Muscle of back (tissue), 11 donors: ENCODE data around the gene GAS6. TPM values are rescaled to one million over a fixed set of nuclear protein-coding genes. Genes with fewer than 3 reads are reported as not detected.

Experiments
- DNase-seq, 3 donors: peaks; one replicate each; pipeline versions ENCODE4 v3.0.0 to v3.0.0-alpha.2; 2013
- polyA plus RNA-seq, 10 donors: library from polyadenylated mRNA; unstranded; fragments of 120-200 nt; gene quantifications; one replicate each; pipeline ENCODE4 v1.2.1, GENCODE V29; 2013; ENCODE audit not compliant: insufficient read length in 10 of 10

The GAS6 gene
- polyA plus RNA-seq, 10 donors, result 25.0 to 73.1 (median 40.0) TPM

DNA sequence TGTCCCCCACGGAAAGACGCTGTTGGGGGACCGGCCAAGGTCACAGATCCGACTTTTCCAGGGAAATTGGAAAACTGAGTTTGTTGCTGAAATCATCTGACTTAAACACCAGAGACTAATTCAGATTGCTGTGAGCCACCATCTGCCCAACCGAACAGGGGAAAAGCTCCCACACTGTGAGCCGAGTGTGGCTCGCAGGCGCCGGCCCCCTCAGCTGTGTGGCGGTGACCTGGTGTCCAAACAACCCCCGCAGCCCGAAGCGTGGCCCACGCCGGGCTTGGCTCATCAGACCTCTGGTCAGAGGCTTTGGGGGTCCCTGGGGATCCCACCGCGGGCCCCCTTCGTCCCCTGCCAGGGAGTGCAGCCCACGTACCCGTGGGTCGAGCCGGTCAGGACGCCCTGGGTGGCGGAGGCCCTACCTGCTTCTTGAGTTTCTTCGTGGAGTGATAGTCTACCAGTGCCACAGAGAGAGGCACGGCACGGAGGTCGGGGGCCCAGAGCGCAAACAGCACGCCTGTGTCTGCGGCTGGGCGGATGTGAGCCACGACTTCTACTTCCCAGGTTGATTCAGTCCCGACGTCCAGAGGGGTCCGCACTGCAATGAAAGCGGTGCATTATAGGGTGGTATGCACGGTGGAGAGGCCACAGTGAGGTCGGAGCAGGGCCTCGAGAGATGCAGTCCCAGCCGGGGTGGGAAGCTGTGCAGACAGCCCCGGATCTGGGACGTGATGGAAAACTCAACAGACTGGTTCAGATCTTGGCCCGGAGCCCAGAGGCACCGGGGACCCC, 40.7 kb downstream of the GAS6 start:
- DNase-seq, result no peak

DNA sequence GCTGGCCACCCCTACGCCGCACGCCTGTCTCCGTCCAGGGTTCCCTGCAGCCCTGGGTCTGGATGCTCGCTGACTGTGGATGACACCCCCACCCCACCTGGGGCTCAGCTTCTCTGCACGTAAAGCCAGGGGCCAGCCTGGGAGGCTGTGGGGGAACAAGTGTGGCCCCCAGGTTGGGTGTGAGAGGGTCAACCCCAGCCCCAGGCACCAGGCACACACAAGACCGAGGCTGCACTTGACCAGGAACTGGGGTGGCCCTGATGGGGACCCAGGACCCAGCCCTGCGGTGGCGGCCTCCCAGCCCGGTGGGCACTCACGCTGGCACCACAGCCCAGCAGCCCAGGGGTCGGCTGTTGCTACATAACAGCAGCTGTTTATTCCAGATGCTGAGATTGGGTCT, 41.6 kb downstream of the GAS6 start:
- DNase-seq, result no peak

DNA sequence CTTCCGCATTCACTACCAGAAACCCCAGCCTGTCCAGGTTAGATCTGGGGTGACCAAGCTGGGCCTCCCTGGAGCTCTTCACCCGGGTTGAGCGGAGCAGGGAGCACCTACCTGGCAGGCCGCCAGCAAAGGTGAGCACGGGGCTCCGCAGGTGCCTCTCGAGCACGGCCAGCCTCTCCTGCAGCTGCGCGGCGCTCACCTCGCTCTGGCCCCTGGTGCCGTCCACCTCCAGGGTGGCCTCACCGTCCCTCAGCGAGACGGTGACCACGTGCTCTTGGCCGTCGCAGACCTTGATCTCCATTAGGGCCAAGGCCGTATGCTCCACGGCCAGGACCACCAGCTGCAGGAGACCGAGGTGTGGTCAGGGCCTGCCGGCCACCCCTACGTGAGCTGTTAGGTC, 42.0 kb downstream of the GAS6 start:
- DNase-seq, result no peak

DNA sequence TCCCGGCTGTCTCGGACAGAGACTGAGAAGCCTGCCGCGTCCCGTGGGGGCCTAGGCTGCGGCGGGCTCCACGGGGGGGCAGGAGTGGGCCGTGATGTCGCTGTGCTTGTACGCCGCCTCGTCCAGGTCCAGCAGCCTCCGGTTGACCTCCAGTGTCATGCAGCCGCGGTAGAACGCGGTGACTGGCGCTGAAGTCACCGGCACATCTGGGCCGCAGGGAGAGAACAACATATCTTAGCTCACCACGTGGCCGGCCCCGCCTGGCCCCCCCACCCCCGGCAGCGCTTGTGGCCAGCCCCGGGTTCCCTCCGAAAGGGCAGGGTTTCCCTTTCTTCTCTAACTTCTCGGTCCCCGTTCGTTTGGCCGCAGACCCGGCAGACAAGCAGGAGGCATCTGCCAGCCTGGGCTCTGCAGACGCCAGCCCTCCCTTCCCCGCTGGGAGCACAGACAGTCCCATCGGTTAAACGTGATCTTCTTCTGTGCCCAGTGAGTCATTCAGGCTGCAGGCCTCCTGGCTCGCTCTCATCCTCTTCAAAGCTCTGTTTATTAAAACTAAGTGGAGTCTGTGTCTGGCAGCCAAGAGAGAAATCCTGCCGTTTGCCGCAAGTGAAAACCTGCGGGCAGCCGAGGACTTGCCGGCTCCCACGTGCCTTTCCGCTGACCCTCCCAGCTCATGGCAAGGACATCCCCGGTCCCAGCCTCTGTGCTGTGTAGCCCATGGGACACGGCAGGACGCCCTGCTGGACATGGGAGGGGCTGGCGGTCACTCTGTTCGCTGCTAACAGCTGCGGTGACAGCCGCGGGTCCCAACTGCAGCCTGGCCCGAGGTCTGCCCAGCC, 42.8 kb downstream of the GAS6 start:
- peak; percentile 73 to 92 (median 88) for DNase-seq

DNA sequence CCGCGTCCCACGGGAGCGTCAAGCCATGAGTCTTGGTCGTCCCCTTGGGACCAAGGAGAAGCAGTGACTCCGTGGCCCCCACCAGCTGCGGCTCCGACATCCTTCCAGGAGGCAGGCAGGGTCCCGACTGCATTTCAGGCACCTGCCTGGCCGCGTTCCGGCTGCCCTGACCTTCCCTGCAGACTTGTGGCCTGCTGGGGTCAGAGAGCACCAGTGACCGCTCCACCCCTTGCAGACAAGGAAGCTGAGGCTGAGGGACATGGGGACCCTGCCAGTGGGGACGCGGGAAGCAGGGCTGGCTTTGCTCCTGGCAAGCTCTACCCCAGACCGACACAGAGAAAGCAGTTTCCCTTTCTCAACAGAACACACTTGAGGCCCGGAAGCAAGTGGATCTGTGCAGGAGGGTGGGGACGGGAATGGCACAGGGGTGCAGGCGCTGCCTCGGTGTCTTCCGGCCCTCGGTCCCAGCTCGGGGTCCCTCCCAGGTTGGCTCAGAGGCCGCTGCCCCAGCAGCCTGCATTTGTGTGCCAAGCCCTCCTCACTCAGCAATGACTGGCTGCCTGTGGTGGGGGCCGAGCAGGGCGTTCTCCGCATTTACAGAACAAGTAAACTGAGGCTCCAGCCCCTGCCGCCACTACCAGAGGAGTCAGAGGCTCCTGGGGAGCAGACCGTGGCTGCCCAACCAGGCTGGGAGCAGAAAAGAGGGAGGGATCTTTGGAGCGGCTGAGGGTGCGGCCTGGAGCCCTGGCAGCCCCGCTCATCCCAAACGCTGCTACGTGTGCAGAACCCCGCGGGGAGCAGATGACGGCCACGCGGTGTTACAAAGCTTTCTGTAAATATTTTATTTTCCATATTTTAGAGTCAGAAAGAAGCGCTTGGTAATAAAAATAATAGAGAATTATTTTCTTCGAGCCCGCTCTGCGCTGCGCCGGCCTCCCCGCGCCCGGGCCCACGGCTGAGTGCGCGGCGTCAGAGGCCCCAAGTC, 43.9 kb downstream of the GAS6 start:
- DNase-seq, result no peak

DNA sequence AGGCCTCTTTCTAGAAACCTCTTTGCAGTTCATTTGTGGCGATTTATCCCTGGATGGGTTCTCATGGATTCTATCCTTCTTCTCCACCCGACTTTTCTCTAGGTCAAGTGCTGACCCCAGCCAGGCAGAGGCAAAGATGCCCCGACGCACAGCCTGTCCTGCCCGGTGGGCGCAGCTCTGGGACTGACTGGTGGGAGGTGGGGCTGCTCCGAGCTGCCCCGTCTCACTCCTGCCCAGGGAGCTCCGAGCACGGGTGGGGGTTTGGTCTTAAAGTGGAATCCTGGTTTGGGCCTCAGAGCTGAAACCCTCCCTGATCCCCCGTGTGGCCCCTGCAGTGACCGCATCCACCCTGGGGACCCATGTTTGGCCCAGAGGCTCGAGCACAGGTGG, 44.5 kb downstream of the GAS6 start:
- DNase-seq, result no peak

DNA sequence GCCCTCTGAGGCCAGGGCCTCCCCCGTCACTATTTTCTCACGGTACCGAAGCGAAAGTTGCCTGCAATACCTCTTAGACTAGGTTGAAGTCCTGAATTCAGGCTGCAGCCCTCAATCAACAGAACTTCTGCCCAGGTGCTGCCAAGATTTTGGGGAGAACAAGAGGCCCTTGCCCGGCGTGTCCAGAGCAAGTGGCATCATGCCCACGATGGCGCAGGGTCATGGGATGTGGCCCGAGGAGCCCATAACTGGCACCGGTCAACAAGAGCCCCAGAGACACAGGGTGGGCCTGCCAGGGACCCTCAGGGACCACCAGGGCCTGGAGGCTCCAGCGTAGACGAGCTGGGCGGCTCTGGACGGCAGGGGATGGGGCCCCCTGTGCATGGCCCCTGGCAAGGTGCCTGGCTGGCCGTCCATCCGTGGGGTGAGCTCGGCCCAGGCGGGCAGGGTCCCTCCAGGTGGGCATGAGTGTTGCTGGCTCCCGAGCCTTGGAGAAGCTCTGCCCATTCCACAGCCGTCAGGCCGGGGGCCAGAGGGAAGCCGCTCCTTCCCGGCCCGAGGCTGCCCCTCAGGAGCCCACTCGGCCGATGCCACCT, 45.1 kb downstream of the GAS6 start:
- DNase-seq, result no peak

DNA sequence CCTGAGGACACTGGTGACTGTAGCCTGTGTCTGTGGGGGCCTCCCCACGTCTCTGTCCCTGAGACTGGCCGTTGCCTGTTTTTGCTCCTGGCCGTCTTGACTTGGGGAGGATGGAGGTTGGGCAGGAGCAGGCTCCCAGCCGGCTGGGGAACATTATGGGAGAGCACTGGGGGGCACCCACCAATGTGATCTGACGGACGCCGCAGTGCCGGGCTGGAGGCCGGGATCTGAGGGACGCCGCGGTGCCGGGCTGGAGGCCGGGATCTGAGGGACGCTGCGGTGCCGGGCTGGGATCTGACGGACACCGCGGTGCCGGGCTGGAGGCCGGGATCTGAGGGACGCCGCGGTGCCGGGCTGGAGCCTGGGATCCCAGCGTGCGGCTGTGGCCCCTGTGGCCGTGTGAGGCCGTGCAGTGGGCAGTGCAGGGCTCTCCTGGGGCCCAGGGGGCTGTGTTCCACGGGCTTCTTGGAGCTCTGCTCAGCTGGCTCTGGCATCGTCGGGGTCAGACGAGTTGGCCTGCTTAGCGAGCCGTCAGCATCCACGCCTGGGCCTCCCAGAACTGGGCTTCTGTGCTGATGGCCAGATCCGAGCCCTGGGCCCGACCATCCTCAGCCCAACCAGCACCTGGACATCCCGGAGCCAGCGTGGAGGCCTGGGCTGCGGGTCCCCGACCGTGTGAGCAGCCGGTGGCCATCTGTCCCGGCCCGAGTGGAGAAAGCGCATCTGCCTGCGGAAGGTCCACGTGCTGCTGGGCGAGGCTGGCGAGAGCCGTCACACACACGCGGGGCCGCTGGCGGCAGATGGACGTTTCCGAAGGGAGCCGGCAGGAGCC, 45.8 kb downstream of the GAS6 start:
- no peak for DNase-seq

DNA sequence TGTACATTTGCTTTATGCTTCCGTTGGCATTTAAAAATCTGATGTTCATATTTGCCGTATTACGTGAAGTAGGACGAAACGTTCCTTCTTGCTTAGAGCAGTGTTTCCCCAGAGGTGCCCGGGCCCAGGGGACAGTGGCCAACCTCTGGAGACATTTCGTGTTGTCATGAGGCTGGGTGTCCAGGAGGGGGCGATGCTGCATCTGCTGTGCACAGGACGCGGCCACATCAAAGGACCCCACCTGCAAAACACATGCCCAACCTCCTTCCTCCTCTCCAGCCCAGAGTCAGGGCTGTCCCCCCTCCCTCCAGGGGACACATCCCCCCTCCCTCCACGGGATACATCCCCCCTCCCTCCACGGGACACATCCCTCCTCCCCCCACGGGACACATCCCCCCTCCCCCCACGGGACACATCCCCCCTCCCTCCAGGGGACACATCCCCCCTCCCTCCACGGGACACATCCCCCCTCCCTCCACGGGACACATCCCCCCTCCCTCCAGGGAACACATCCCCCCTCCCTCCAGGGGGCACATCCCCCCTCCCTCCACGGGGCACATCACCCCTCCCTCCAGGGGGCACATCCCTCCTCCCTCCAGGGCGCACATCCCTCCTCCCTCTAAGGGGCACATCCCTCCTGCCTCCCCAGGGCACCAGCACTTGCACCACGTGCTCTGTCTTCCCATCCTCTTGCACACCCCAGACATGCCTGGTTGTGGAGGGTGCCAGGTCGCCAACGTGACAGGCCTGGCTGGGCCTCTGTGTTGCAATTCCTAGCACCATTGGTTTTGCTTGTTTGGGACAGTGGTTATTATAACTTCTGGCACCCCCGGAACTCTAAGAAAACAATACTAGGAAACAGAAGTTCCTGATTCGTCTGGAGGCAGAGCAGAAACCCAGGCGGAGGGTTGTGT, 46.7 kb downstream of the GAS6 start:
- DNase-seq, result peak; percentile 57 to 75 (median 73)

DNA sequence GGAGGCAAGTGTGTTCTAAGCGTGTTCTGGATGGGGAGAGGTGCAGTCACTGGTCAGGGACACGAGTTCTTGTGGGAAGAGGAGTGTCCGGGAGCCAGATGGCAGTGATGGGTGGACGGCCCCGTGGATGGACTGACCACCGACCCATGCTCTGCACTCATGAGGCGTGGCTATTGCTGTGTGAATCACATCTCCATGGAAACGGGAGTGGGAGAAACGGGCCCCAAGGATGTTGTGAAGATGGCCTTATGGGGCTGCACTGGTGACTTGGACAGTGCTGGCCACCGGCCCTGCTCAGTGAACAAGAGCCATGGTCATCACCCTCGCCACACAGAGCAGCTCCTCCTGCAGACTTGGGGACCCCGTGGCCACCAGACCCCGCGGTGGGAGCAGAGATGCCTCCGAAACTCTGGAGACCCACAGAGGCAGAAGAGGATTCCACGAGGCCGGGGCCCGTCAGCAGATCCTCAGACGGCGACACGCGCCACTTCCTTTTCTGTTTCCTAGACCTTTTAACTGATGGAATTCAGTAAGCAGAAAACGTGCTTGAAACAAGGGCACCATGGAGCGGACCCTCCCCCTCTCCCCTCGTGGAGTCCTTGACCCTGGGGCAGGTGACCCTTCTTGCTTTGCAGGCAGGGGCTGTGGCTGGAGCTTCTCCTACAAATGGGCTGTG, 47.5 kb downstream of the GAS6 start:
- DNase-seq, result no peak

DNA sequence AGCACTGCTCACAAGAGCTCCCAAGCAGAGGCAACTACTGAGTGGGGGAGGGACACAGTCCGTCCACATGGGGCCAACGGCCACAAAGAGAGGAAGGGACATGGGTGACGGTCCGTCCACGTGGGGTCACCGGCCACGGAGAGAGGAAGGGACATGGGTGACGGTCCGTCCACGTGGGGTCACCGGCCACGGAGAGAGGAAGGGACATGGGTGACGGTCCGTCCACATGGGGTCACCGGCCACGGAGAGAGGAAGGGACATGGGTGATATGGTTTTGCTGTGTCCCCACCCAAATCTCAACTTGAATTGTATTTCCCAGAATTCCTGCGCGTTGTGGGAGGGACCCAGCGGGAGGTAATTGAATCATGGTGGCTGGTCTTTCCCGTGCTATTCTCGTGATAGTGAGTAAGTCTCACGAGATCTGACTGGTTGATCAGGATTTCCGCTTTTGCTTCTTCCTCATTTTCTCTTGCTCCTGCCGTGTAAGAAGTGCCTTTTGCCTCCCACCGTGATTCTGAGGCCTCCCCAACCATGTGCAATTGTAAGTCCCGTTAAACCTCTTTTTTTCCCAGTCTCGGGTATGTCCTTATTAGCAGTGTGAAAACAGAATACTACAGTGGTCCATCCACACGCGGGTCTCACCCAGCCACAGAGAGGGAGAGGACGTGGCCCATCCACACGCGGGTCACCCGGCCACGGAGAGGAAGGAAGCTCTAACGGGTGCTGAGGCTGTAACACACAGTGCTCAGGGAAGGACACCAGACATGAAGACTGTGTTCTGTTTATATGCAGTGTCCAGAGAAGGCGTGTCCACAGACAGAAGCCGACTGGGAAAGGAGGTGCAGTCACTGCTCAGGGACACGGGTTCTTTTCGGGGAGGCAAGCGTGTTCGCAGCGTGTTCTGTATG, 48.5 kb downstream of the GAS6 start:
- DNase-seq, result no peak

DNA sequence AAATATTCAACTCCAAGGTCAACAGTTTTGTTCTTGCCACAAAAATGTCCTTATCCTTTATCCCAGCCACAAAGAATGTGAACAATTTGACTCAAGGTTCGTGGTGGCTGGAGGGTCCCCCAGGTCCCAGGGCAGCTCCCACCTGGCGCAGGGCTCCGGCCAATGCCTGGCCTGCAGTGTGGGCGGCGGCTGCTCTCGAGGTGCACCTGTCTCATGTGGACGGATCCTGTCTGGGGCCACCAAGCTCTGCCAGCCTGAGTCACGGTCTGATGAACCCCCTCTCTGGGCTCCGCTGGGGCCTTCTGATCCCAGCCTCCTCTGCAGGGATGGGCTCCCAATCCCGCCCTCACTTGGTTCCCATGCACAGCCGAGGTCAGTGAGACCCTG, 49.4 kb downstream of the GAS6 start:
- DNase-seq, result no peak

DNA sequence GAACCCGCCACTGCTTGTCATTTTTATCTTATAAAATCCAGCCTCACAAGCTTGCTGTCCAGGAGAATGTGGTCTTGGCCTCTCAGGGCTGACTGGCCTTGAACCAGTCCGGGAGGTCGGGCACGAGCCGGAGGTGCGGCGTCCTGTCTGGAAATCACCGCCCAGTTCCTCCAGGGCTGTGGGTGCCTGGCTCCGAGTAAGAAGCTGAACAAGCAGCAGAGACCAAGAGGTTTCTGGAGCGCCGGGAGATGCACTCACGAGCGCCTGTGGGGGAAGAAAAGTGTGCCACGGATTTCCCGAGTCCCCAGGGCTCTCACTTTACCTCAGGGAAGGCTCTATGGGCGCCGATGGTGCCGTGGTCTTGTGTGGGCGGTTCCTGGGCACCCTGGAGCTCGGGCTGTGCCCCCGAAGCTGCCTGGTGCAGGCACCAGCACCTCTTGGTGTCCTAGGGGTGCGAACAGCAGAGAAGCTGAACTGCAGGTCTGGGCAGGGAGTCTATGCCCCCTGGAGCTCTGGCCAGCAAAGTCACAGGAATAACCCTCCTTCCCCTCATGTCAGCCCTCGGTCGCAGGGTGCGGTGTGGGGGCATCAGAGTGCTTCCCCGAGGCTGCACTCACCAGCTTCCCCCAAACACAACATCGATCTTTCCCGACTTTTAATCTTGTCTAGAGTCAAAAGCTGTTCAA, 50.0 kb downstream of the GAS6 start:
- DNase-seq, result no peak

DNA sequence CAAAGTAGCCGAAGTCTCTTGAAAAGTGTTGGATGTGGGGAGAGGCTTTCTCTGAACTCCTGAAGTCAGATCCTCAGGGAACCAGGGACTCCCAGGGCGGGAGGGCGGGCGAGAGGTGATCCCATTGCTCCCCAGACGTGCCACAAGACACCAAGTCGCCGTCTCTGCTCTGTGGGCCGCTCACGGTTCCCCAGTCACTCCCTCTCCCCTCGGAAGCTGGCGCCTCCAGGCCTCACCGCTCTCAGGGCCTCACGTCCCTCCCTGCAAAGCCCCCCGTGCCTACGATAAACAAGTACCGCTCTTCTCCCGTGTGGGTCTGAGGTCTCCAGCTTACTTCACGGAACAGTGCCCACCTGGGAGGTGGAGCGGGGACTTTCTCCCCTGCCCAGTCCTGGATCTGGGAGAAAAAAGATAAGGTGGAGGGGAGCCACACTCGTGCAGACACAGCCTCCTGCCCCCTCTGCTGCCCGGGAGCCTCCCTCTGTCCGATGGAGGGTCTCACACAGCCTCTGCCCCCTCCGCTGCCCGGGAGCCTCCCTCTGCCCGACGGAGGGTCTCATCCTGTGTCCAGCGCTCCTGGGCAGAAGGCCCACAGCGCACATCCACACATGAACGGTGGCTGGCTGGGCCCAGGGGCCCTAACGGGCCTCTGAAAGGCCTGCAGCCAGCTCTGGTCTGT, 50.7 kb downstream of the GAS6 start:
- no peak for DNase-seq

DNA sequence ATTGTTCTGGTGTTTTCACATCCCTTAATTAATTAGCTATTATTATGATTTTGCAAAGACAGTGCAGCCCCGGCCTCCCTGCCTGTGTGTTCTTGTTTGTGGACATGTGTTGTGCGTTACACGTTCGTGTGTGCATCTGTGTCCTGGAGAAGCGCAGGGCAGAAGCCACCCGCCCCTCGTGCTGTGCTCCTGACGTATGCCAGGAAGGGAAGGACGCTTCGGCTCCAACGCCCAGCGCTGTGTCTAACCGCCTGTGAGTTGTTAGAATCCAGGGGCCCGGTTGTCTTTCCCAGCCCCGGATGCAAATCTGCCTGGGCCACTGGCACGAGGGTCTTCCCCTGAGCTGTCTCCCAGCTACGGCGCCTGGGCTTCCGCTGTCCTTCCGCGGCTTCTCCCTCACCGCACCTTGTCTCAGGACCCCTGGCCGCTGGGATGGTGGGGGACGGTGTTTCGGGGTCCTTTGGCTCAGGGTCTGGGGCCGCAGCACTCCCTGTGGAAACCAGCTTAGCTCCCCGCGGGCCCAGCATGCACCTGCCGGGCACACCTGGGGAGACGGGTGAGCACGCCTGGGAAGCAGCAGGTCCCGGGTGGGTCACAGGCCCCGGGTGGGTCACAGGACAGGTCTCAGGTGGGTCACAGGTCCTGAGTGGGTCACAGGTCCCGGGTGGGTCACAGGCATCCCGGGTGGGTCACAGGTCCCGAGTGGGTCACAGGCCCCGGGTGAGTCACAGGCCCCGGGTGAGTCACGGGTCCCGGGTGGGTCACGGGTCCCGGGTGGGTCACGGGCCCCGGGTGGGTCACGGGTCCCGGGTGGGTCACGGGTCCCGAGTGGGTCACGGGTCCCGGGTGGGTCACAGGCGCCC, 51.5 kb downstream of the GAS6 start:
- no peak for DNase-seq
